Activated gamma-delta T cell treated with anti-CD3 and anti-CD28 coated beads, Interleukin-2, amount 50 U/mL, for 16 hours (primary cell): ENCODE measurements around the gene GRWD1.

Source experiments
- DNase-seq: peaks from one replicate; pipeline ENCODE4 v3.0.0-alpha.2; 2020; ENCODE audit warnings: low read depth

The GRWD1 gene

GRCh38 chr19:48456864-48457263, 11.1 kb downstream of the GRWD1 start:
- no peak for DNase-seq

GRCh38 chr19:48458016-48458415, 12.2 kb downstream of the GRWD1 start:
- no peak for DNase-seq

GRCh38 chr19:48461651-48461981, 15.8 kb downstream of the GRWD1 start:
- DNase-seq = no peak

GRCh38 chr19:48461982-48462655, 16.3 kb downstream of the GRWD1 start:
- DNase-seq = no peak

GRCh38 chr19:48465215-48465614, 19.4 kb downstream of the GRWD1 start:
- no peak for DNase-seq

GRCh38 chr19:48466561-48467325, 21.0 kb downstream of the GRWD1 start:
- no peak for DNase-seq

- peak; percentile 99 for DNase-seq
Measured at GRCh38 chr19:48468772-48469288, 23.0 kb downstream of the GRWD1 start.

GRCh38 chr19:48469289-48469881, 23.6 kb downstream of the GRWD1 start, which contains the start of gene CYTH2:
CYTH2 (plus strand) TSS chr19:48469369; CDS start chr19:48469508, 139 bp downstream.
- peak; percentile 49 for DNase-seq

- no peak for DNase-seq
Measured at GRCh38 chr19:48469934-48470680, 24.3 kb downstream of the GRWD1 start.

- no peak for DNase-seq
Measured at GRCh38 chr19:48470856-48471255, 25.1 kb downstream of the GRWD1 start.

GRCh38 chr19:48471836-48472235, 26.1 kb downstream of the GRWD1 start:
- no peak for DNase-seq

GRCh38 chr19:48473161-48473966, 27.6 kb downstream of the GRWD1 start:
- DNase-seq = no peak

- DNase-seq = no peak
Measured at GRCh38 chr19:48474084-48474592, 28.4 kb downstream of the GRWD1 start.

- no peak for DNase-seq
Measured at GRCh38 chr19:48475369-48476068, 29.7 kb downstream of the GRWD1 start.

- no peak for DNase-seq
Measured at GRCh38 chr19:48476176-48476575, 30.4 kb downstream of the GRWD1 start.

GRCh38 chr19:48477067-48477685, 31.4 kb downstream of the GRWD1 start:
- no peak for DNase-seq

GRCh38 chr19:48477698-48478338, 32.0 kb downstream of the GRWD1 start:
- DNase-seq = no peak

- no peak for DNase-seq
Measured at GRCh38 chr19:48478339-48479256, 32.8 kb downstream of the GRWD1 start.
